ENCODE results near the gene FAAH2.

Gene FAAH2, protein sequence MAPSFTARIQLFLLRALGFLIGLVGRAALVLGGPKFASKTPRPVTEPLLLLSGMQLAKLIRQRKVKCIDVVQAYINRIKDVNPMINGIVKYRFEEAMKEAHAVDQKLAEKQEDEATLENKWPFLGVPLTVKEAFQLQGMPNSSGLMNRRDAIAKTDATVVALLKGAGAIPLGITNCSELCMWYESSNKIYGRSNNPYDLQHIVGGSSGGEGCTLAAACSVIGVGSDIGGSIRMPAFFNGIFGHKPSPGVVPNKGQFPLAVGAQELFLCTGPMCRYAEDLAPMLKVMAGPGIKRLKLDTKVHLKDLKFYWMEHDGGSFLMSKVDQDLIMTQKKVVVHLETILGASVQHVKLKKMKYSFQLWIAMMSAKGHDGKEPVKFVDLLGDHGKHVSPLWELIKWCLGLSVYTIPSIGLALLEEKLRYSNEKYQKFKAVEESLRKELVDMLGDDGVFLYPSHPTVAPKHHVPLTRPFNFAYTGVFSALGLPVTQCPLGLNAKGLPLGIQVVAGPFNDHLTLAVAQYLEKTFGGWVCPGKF

DNA sequence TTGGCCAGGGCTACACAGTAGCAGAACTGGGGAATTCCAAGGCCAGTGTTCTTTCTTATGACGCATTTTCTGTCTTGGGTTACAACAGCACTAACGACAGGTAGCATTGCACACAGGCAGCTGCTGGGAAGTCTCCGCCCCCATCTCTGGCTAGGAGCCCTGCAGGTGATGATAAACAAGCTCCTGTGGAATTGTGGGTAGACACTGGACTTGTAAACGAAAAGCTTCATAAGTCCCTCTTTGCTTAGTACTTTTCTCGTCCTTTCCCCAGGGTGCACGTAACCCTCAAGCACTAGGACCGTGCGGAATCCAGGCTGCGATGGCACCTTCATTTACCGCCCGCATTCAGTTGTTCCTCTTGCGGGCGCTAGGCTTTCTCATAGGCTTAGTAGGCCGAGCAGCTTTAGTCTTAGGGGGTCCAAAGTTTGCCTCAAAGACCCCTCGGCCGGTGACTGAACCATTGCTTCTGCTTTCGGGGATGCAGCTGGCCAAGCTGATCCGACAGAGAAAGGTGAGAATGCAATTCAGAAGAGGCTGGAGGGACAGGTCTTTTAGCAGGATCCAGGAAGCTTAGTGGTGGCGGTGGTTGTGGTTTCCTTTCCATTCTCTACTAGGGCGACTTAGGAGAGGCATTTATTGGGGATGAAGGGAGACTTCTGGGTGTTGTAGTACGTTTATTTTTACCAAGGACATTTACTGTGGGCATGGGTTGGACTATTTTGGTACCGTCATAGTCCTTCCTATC lies at the start of gene FAAH2:
TSS of gene FAAH2 (plus strand) at position 200 of the 745 bp plus-strand sequence. CDS start at position 320, 120 bp downstream.
- in situ Hi-C loops (cut with MboI; ENCODE audit: low pct_unique_long_range_greater_than_20kb, low sequenced_read_pairs, unreplicated experiment) = no loop called here
- TF ChIP-seq, protein P1, sequence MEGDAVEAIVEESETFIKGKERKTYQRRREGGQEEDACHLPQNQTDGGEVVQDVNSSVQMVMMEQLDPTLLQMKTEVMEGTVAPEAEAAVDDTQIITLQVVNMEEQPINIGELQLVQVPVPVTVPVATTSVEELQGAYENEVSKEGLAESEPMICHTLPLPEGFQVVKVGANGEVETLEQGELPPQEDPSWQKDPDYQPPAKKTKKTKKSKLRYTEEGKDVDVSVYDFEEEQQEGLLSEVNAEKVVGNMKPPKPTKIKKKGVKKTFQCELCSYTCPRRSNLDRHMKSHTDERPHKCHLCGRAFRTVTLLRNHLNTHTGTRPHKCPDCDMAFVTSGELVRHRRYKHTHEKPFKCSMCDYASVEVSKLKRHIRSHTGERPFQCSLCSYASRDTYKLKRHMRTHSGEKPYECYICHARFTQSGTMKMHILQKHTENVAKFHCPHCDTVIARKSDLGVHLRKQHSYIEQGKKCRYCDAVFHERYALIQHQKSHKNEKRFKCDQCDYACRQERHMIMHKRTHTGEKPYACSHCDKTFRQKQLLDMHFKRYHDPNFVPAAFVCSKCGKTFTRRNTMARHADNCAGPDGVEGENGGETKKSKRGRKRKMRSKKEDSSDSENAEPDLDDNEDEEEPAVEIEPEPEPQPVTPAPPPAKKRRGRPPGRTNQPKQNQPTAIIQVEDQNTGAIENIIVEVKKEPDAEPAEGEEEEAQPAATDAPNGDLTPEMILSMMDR (IDR thresholded peaks at IDR 0.05; ENCODE audit: extremely low read depth, insufficient read depth, missing control alignments) = no peak
- peak; percentile 23 for DNase-seq (ENCODE audit: low spot score)

DNA sequence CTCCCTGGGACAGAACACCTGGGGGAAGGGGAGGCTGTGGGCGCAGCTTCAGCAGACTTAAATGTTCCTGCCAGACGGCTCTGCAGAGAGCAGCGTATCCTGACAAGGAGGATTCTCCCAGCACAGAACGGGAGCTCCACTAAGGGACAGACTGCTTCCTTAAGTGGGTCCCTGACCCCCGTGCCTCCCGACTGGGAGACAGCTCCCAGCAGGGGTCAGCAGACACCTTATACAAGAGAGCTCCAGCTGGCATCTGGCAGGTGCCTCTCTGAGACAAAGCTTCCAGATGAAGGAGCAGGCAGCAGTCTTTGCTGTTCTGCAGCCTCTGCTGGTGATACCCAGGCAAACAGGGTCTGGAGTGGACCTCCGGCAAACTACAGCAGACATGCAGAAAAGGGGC lies 44.5 kb upstream of the FAAH2 start:
- TF ChIP-seq, protein P1 (IDR thresholded peaks at IDR 0.05; ENCODE audit: extremely low read depth, insufficient read depth, missing control alignments) = no peak
- DNase-seq (ENCODE audit: low spot score) = no peak
- in situ Hi-C loops (cut with MboI; ENCODE audit: low pct_unique_long_range_greater_than_20kb, low sequenced_read_pairs, unreplicated experiment) = no loop called here

DNA sequence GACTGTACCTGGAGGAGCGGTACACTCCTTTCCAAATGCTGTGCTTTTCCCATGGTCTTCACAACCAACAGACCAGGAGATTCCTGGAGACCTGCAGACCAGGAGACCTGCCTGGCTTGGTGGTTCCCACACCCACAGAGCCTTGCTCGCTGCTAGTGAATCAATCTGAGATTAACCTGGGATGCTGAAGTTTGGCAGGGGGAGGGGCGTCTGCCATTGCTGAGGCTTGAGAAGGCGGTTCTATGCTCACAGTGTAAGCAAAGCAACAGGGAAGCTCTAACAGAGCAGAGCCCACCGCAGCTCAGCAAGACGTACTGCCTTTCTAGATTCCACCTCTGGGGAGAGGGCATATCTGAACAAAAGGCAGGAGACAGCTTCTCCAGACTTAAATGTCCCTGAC lies 34.5 kb upstream of the FAAH2 start:
- in situ Hi-C loops (cut with MboI; ENCODE audit: low pct_unique_long_range_greater_than_20kb, low sequenced_read_pairs, unreplicated experiment) = no loop called here
- TF ChIP-seq, protein P1 (IDR thresholded peaks at IDR 0.05; ENCODE audit: extremely low read depth, insufficient read depth, missing control alignments) = no peak
- no peak for DNase-seq (ENCODE audit: low spot score)

DNA sequence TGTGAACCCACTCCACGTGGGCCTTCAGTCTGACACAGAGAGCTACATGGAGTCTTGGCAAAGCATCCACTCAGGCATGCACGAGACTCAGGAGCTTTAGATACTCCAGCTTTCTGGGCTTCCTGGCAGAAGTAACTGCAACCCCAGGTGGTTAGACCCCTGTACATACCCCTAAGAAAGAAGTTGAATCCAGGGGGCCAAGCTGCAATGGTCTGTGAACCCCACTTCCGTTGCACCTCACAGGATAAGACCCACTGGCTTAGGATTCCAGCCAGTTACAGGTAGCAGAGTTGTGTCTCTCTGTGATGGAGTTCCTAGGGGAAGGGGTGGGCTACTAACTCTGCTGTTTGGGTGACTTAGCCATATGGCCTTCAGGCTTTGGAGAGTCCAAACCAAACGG lies 21.4 kb upstream of the FAAH2 start:
- in situ Hi-C loops (cut with MboI; ENCODE audit: low pct_unique_long_range_greater_than_20kb, low sequenced_read_pairs, unreplicated experiment) = no loop called here
- TF ChIP-seq, protein P1 (IDR thresholded peaks at IDR 0.05; ENCODE audit: extremely low read depth, insufficient read depth, missing control alignments) = no peak
- DNase-seq (ENCODE audit: low spot score) = no peak

DNA sequence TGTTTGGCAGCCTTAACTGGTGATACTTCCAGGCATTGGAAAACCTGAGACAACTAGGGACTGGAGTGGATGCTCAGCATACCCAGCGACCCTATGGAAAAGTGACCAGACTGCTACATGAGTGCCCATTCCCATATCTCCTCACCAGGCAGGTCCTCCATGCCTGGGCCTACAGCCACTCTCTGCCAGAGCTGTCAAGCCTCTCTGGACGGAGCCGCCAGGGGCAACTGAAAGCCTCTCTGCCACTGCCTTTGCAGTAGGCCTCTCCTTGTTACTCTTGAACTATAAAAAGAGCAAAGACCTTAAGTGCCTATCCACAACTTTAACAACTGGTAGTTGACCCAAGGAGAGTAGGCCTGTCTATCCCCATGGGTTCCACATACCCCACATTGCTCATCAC lies 20.2 kb upstream of the FAAH2 start:
- no peak for DNase-seq (ENCODE audit: low spot score)
- TF ChIP-seq, protein P1 (IDR thresholded peaks at IDR 0.05; ENCODE audit: extremely low read depth, insufficient read depth, missing control alignments) = no peak
- in situ Hi-C loops (cut with MboI; ENCODE audit: low pct_unique_long_range_greater_than_20kb, low sequenced_read_pairs, unreplicated experiment) = no loop called here

DNA sequence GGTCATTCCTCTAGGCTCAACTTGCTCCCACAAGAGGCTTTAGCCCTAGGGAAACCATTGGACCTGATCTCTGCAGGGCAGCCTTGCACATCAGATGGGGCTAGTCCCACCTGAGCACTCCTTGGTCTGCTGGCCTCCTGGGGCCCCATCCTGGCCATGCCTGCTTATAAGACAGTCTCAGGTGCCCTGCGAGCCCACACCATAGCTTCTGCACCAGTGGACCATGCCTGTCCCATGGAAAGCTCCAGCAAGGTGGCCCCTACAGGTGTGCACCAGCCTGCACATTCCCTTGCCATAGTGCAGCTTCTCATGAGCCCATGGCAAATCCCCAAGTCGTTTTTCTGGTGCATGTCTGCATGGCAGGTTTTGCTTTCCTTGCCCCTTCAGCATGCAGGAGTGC lies 19.6 kb upstream of the FAAH2 start:
- TF ChIP-seq, protein P1 (IDR thresholded peaks at IDR 0.05; ENCODE audit: extremely low read depth, insufficient read depth, missing control alignments) = no peak
- in situ Hi-C loops (cut with MboI; ENCODE audit: low pct_unique_long_range_greater_than_20kb, low sequenced_read_pairs, unreplicated experiment) = no loop called here
- no peak for DNase-seq (ENCODE audit: low spot score)

All from GM13977 (cell line).